OCI-LY3 (cell line): ENCODE data around the gene DPP6.

Experiments
- H2AFZ ChIP-seq: fragments of 200-600, 300-600 bp; shearing (Covaris generic); 2 replicates; pipeline ENCODE4 v1.6.0; 2014; ENCODE audit warnings: antibody characterized with exemption, low read depth, low read length
- H3K27ac ChIP-seq: fragments of 200-600, 300-600 bp; sonication (generic); 2 replicates; pipeline ENCODE4 v1.5.1; 2014; ENCODE audit warnings: mild to moderate bottlenecking, low read length, moderate library complexity, mixed read lengths
- H3K27me3 ChIP-seq: fragments of 200-600, 300-600 bp; sonication (generic); 2 replicates; pipeline ENCODE4 v1.6.1; 2014; ENCODE audit warnings: low read depth, low read length, mixed read lengths
- H3K36me3 ChIP-seq: fragments of 200-600, 300-600 bp; sonication (generic); replicated peaks from 2 replicates; pipeline ENCODE3; 2014; ENCODE audit warnings: low read depth, low read length, mixed read lengths
- H3K4me1 ChIP-seq: fragments of 300-600, 200-600 bp; sonication (generic); 2 replicates; pipeline ENCODE4 v1.6.1; 2014; ENCODE audit warnings: low read length, mixed read lengths
- H3K4me2 ChIP-seq: fragments of 200-600, 300-600 bp; sonication (generic); 2 replicates; pipeline ENCODE4 v1.6.1; 2014; ENCODE audit warnings: low read length, mixed read lengths
- H3K4me3 ChIP-seq: fragments of 300-600, 200-600 bp; sonication (generic); 2 replicates; pipeline ENCODE4 v1.5.1; 2014; ENCODE audit warnings: antibody characterized with exemption, mild to moderate bottlenecking, low read length, moderate library complexity
- H3K79me2 ChIP-seq: fragments of 300-600, 200-600 bp; shearing (Covaris generic); 2 replicates; pipeline ENCODE4 v1.6.1; 2014; ENCODE audit warnings: mild to moderate bottlenecking, low read length, mixed read lengths
- H3K9ac ChIP-seq: fragments of 300-600, 200-600 bp; shearing (Covaris generic); 2 replicates; pipeline ENCODE4 v1.6.0; 2014; ENCODE audit warnings: mild to moderate bottlenecking, low read length, moderate library complexity
- H3K9me3 ChIP-seq: fragments of 200-600, 300-600 bp; shearing (Covaris generic); 2 replicates; pipeline ENCODE4 v1.6.1; 2014; ENCODE audit warnings: low read length, mixed read lengths; ENCODE audit not compliant: insufficient read depth
- H4K20me1 ChIP-seq: fragments of 200-600, 300-600 bp; sonication (generic); 2 replicates; pipeline ENCODE4 v1.6.1; 2016; ENCODE audit warnings: low read length, mixed read lengths; ENCODE audit not compliant: insufficient read depth
- CTCF ChIP-seq: fragments of 200-600, 300-600 bp; sonication (generic); IDR thresholded peaks from 2 replicates; pipeline ENCODE4 v1.5.1; 2014; ENCODE audit warnings: antibody characterized with exemption, low read length, low read depth
- EZH2phosphoT487 ChIP-seq: fragments of 200-600 bp; shearing (Covaris generic); IDR thresholded peaks from 2 replicates; pipeline ENCODE4 v1.6.1; 2018; ENCODE audit warnings: antibody characterized with exemption, mixed run types, low read depth

Gene DPP6

DNA sequence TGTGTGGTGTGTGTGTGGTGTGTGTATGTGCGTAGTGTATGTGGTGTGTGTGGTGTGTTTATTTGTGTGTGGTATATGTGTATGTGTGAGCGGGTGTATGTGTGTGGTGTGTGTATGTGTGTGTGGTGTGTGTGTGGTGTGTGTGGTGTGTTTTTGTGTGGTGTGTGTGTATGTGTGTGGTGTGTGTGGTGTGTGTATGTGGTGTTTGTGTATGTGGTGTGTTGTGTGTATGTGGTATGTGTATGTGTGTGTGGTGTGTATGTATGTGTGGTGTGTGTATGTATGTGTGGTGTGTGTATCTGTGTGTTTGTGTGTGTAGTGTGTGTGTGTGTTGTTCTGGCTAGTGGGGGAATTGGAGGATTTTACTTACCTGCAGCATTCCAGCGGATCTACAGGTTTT, 523.3 kb downstream of the DPP6 start:
- Histone ChIP-seq H3K4me1 (no peaks in the 10 kb centered on the region), H3K4me3 (no peak overlapping the region), H3K9ac (no peak overlapping the region), H3K79me2 (no peaks in the 10 kb centered on the region), H4K20me1 (no peaks in the 10 kb centered on the region), H3K9me3 (no peaks in the 10 kb centered on the region; the same call in 1 of the 2 replicates), H3K27me3 (no peaks in the 10 kb centered on the region), H2AFZ (no peak overlapping the region), H3K36me3 (no peaks in the 10 kb centered on the region), H3K27ac (no peak overlapping the region), H3K4me2 (no peak overlapping the region)
- TF ChIP-seq EZH2phosphoT487 (no peak), CTCF (no peak)

GRCh38 chr7:154576604-154577003, 524.4 kb downstream of the DPP6 start:
- TF ChIP-seq CTCF (no peak), EZH2phosphoT487 (no peak)
- Histone ChIP-seq H3K4me2 (no peak overlapping the region), H4K20me1 (no peaks in the 10 kb centered on the region), H2AFZ (no peak overlapping the region), H3K4me3 (no peak overlapping the region), H3K27me3 (no peaks in the 10 kb centered on the region), H3K27ac (no peak overlapping the region), H3K79me2 (no peaks in the 10 kb centered on the region), H3K9ac (no peak overlapping the region), H3K9me3 (no peaks in the 10 kb centered on the region; the same call in 1 of the 2 replicates), H3K4me1 (no peaks in the 10 kb centered on the region), H3K36me3 (no peaks in the 10 kb centered on the region)

DNA sequence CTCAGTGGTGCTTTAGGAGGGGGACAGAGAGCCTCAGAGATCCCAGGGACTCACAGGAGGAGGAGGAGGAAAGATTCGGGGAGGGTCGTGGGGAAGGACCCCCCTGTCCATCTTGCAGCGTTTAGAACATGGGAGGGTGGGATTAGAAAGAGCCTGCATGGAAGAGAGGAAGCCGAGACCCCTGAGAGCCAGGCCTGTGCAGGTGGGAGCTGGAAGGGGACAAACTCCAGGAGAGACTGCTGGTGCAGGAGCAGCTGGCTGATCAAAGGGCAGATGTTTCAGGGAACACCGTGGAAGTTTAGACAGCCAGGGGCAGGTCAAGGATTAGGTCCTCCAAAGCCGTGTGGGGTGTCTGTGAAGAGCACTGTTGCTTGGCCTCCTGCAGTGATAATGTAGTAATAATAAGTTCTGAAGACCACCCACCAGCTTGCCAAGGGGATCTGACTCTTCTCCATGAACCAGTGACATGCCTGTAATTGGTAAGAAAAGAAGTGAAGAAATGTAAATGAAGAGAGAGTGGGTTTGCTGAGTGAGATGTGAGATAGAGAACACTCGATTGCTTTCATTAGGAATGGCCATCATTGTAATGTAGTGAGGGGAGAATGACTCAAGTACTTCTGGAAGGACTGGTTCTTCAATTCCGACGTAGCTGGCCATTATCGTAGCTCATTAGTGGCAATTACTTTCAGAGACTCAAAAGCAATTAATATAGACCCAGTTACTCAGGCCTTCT, 525.1 kb downstream of the DPP6 start:
- Histone ChIP-seq H3K4me1 (no peaks in the 10 kb centered on the region), H2AFZ (no peak overlapping the region), H4K20me1 (no peaks in the 10 kb centered on the region), H3K4me2 (no peak overlapping the region), H3K9me3 (no peaks in the 10 kb centered on the region; the same call in 1 of the 2 replicates), H3K4me3 (no peak overlapping the region), H3K36me3 (no peaks in the 10 kb centered on the region), H3K27ac (no peak overlapping the region), H3K27me3 (no peaks in the 10 kb centered on the region), H3K79me2 (no peaks in the 10 kb centered on the region), H3K9ac (no peak overlapping the region)
- no peak for TF ChIP-seq CTCF
- TF ChIP-seq EZH2phosphoT487: no peak

GRCh38 chr7:154578336-154578735, 526.1 kb downstream of the DPP6 start:
- Histone ChIP-seq H3K4me1 (no peaks in the 10 kb centered on the region), H3K9ac (no peak overlapping the region), H3K27ac (no peak overlapping the region), H4K20me1 (no peaks in the 10 kb centered on the region), H3K4me3 (no peak overlapping the region), H3K4me2 (no peak overlapping the region), H2AFZ (no peak overlapping the region), H3K36me3 (no peaks in the 10 kb centered on the region), H3K9me3 (no peaks in the 10 kb centered on the region; the same call in 1 of the 2 replicates), H3K27me3 (no peaks in the 10 kb centered on the region), H3K79me2 (no peaks in the 10 kb centered on the region)
- TF ChIP-seq EZH2phosphoT487 (no peak), CTCF (no peak)
